Endometrium (tissue), 2 donors: ENCODE data around the gene LAMC1.

Experiments used
- FAIRE-seq: peaks from 2 replicates; lab custom pipeline; 2012; peaks lifted over from hg19 to GRCh38; lab: Jason Lieb, UNC
- donor health status: control.
- donor health status: control.

LAMC1 gene

GRCh38 chr1:183023146-183023600 is at the start of gene LAMC1:
LAMC1 (plus strand) TSS chr1:183023420; CDS start chr1:183023717, 297 bp downstream.
- no peak for FAIRE-seq

GRCh38 chr1:182974506-182975191 is 48.6 kb upstream of the LAMC1 start:
- FAIRE-seq = no peak

GRCh38 chr1:182977480-182977879 is 45.7 kb upstream of the LAMC1 start:
- no peak for FAIRE-seq

GRCh38 chr1:182978151-182978853 is 44.9 kb upstream of the LAMC1 start:
- FAIRE-seq = no peak

GRCh38 chr1:182984138-182984537 is 39.1 kb upstream of the LAMC1 start:
- no peak for FAIRE-seq

- no peak for FAIRE-seq
Measured at GRCh38 chr1:182984621-182985020, 38.6 kb upstream of the LAMC1 start.

GRCh38 chr1:182985876-182986275 is 37.3 kb upstream of the LAMC1 start:
- no peak for FAIRE-seq

GRCh38 chr1:182990413-182991144 is 32.6 kb upstream of the LAMC1 start:
- FAIRE-seq = no peak

- FAIRE-seq = no peak
Measured at GRCh38 chr1:182993746-182994145, 29.5 kb upstream of the LAMC1 start.

- FAIRE-seq = no peak
Measured at GRCh38 chr1:182995894-182996293, 27.3 kb upstream of the LAMC1 start.

- FAIRE-seq = no peak
Measured at GRCh38 chr1:182996816-182997215, 26.4 kb upstream of the LAMC1 start.

GRCh38 chr1:182998482-182998881 is 24.7 kb upstream of the LAMC1 start:
- FAIRE-seq = no peak

GRCh38 chr1:183000167-183000962 is 22.9 kb upstream of the LAMC1 start:
- no peak for FAIRE-seq

GRCh38 chr1:183002267-183002666 is 21.0 kb upstream of the LAMC1 start:
- FAIRE-seq = no peak

- FAIRE-seq = peak; percentile 39
Measured at GRCh38 chr1:183002797-183003196, 20.4 kb upstream of the LAMC1 start.

- peak; percentile 46 for FAIRE-seq
Measured at GRCh38 chr1:183003203-183003602, 20.0 kb upstream of the LAMC1 start.

- no peak for FAIRE-seq
Measured at GRCh38 chr1:183004141-183004540, 19.1 kb upstream of the LAMC1 start.

- no peak for FAIRE-seq
Measured at GRCh38 chr1:183011859-183012258, 11.4 kb upstream of the LAMC1 start.

GRCh38 chr1:183012301-183012994 is 10.8 kb upstream of the LAMC1 start:
- FAIRE-seq = no peak

GRCh38 chr1:183019139-183019740 is 4.0 kb upstream of the LAMC1 start:
- no peak for FAIRE-seq

- no peak for FAIRE-seq
Measured at GRCh38 chr1:183019860-183020259, 3.4 kb upstream of the LAMC1 start.
